Stimulated activated CD4-positive, alpha-beta T cell treated with anti-CD3 and anti-CD28 coated beads, Interleukin-15, amount 100 ng/mL, for 1 hour (primary cell): Measurements from ENCODE around the gene SNTG2.
"Not testable (repeated sequence)": the region's sequence is repeated elsewhere in the genome, so short reads cannot be mapped to it uniquely, and the experiment has no call there.

Source experiments
- DNase-seq, 2 donors: peaks; one replicate each; pipeline ENCODE4 v3.0.0-alpha.2; 2020; ENCODE audit warnings: low read depth in 1 of 2, low spot score in 1 of 2

SNTG2 gene

GRCh38 chr2:1366546-1367134 lies 416.0 kb downstream of the SNTG2 start:
- peak in 1 of 2 donors; percentile 5 for DNase-seq

- DNase-seq = no peak
Measured at GRCh38 chr2:1367601-1368000, 417.0 kb downstream of the SNTG2 start.

GRCh38 chr2:1369905-1370304 lies 419.3 kb downstream of the SNTG2 start:
- no peak for DNase-seq

- DNase-seq = no peak
Measured at GRCh38 chr2:1370461-1370860, 419.8 kb downstream of the SNTG2 start.

- DNase-seq = no peak
Measured at GRCh38 chr2:1371082-1371481, 420.4 kb downstream of the SNTG2 start.

GRCh38 chr2:1373830-1374229 lies 423.2 kb downstream of the SNTG2 start:
- DNase-seq = no peak

GRCh38 chr2:1374287-1374686 lies 423.6 kb downstream of the SNTG2 start:
- DNase-seq = no peak

GRCh38 chr2:1375794-1376193 lies 425.1 kb downstream of the SNTG2 start:
- DNase-seq = no peak

- DNase-seq = no peak
Measured at GRCh38 chr2:1377473-1377872, 426.8 kb downstream of the SNTG2 start.

- no peak for DNase-seq
Measured at GRCh38 chr2:1378456-1379150, 428.0 kb downstream of the SNTG2 start.

GRCh38 chr2:1381644-1382043 lies 431.0 kb downstream of the SNTG2 start:
- no peak for DNase-seq

GRCh38 chr2:1387954-1388725 lies 437.5 kb downstream of the SNTG2 start:
- DNase-seq = not testable (repeated sequence)

- not testable (repeated sequence) for DNase-seq
Measured at GRCh38 chr2:1390118-1390517, 439.5 kb downstream of the SNTG2 start.

- DNase-seq = no peak
Measured at GRCh38 chr2:1393321-1393720, 442.7 kb downstream of the SNTG2 start.

GRCh38 chr2:1394709-1395408 lies 444.2 kb downstream of the SNTG2 start:
- DNase-seq = no peak

- no peak for DNase-seq
Measured at GRCh38 chr2:1397350-1397749, 446.7 kb downstream of the SNTG2 start.

GRCh38 chr2:1398191-1398590 lies 447.5 kb downstream of the SNTG2 start:
- no peak for DNase-seq

GRCh38 chr2:1400943-1401735 lies 450.5 kb downstream of the SNTG2 start:
- DNase-seq = no peak

- no peak for DNase-seq
Measured at GRCh38 chr2:1402064-1402463, 451.4 kb downstream of the SNTG2 start.

GRCh38 chr2:1403565-1403964 lies 452.9 kb downstream of the SNTG2 start:
- DNase-seq = no peak

- DNase-seq = no peak
Measured at GRCh38 chr2:1405124-1405523, 454.5 kb downstream of the SNTG2 start.
